Posterior vena cava (tissue), 2 donors: Measurements from ENCODE around the gene CERCAM. TPM values are rescaled to one million over a fixed set of nuclear protein-coding genes. Genes with fewer than 3 reads are reported as not detected.
"Not testable (repeated sequence)": the region's sequence is repeated elsewhere in the genome, so short reads cannot be mapped to it uniquely, and the experiment has no call there.

Experiments used
- DNase-seq: peaks from one replicate; pipeline ENCODE4 v3.0.0-alpha.2; 2020; ENCODE audit warnings: low spot score
- intact Hi-C, 2 donors: fragments of 100-400 bp; cut with DNase I; formaldehyde crosslinking; loops; one replicate each; pipeline versions ENCODE4 v1.14.1 to v1.14.2; 2022 to 2023
- total RNA-seq, 2 donors: library from RNA; stranded (reverse); fragmentation: NEBNext Ultra II Directional; extraction: Animal tissue kit (Norgen Biotek cat#: 25700); gene quantifications; one replicate each; pipeline ENCODE4 v1.2.1, GENCODE V29; 2021
- donor health status: DM: yes; HTN: yes; CAD: no.
- donor health status: DM: yes; HTN: yes; CAD: no.

Gene CERCAM
- total RNA-seq, 2 donors from 2014 or later, result 64.1 to 97.6 TPM

DNA sequence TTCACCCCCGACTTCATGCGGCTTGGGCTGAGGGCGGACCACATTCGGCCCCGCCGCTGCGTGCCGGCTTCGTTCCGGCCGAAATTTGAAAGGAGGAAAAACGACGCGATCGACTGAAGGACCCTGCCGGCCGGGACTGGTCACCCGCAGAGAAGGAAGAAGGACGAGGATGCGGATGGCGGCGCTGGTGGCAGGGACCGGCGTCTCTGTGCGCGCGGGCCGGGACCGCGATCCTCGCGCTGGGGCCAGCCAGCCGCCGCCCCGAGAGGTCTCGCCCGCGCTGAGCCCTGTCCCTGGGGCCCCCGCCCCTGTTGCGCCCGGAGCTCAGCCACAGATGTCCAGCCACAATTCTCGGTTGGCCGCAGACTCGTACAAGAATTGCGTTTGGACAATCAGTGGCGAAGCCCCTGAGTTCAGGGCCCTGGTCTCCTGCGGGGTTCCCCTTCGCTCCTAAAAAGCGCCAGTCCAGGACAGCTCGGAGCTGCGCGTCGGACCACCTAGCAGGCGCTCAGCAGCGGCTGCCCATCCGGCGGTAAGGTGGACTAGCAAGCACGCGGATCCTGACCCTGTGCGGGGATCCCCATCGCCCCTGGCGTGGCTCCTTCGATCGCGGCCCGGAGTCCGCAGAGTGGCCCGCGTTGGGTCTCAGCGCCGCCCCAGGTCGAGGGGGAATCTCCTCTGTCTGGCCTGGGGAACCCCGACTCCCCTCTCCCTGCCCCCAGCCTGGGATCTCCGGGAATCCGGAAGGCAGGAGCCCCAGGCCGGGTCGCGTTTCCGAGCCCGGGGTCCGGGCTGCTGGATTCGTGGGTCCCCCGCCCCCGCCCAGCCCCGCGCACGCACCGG, 28.1 kb upstream of the CERCAM start:
- DNase-seq, result no peak
- intact Hi-C loops, result no loop called here

GRCh38 chr9:128393145-128393775, 27.4 kb upstream of the CERCAM start:
- intact Hi-C loops, result no loop called here
- DNase-seq, result no peak

GRCh38 chr9:128393970-128394369, 26.7 kb upstream of the CERCAM start:
- no peak for DNase-seq
- intact Hi-C loops, result no loop called here

GRCh38 chr9:128394379-128395168, 26.1 kb upstream of the CERCAM start:
- intact Hi-C loops, result no loop called here
- DNase-seq, result no peak

GRCh38 chr9:128396970-128397613, 23.6 kb upstream of the CERCAM start:
- intact Hi-C loops, result no loop called here
- no peak for DNase-seq

GRCh38 chr9:128397831-128398230, 22.8 kb upstream of the CERCAM start:
- no peak for DNase-seq
- intact Hi-C loops, result loop anchor here in 1 of 2 donors (1.0 kb wide), 1 partner anchor 12 kb away; no protein-coding TSS in a partner anchor

DNA sequence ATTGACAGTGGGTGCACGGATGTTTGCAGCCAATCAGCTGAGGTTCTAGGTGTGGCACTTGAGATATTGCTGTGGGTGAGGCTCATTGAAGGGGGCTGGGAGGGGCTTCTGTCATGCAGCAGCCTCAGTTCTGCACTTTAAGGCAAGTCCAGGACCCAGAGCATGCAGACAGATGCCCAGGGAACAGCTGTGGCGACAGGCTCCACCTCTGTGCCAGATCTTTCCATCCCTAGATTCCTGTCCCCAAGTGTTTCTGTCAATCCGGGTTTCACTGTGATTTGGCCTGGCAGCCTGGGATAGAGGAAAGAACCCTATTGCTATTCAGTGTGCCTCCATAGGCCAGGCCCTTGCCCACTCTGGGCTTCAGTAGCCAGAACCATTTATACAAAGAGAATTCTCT, 20.8 kb upstream of the CERCAM start:
- no peak for DNase-seq
- intact Hi-C loops, result no loop called here

- no peak for DNase-seq
- intact Hi-C loops, result no loop called here
Observed at GRCh38 chr9:128404560-128404959, 16.1 kb upstream of the CERCAM start.

GRCh38 chr9:128405077-128405779, 15.4 kb upstream of the CERCAM start:
- no peak for DNase-seq
- intact Hi-C loops, result no loop called here

GRCh38 chr9:128405780-128406171, 14.9 kb upstream of the CERCAM start:
- no peak for DNase-seq

GRCh38 chr9:128406848-128407391, 13.7 kb upstream of the CERCAM start:
- intact Hi-C loops, result no loop called here
- DNase-seq, result no peak

More at GRCh38 chr9:128405780-128406171, 14.9 kb upstream of the CERCAM start:
- intact Hi-C loops, result no loop called here

DNA sequence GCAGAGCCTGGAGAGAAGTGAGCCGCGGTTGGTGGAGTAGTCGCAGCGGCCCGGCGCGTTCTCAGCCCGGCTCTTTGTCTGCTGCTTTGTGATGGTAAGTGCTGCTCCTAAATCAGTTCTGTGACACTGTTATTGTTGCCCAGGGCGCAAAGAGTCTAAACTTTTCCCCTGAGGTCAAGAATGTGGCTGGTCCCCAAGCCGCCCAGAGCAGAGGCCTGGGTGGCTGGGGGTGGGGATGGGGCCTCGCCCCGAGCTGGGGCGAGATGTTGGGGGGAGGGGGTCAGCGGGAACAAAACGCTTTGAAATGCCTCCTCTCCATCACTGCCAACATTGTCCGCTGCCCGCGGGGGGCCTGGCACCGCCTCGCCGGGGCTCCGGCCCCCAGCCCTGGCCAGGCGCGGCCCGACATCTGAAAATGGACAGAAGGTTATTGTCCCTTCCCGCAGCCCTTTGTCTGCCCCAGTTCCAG, 11.7 kb upstream of the CERCAM start:
- DNase-seq, result no peak
- intact Hi-C loops, result no loop called here

DNA sequence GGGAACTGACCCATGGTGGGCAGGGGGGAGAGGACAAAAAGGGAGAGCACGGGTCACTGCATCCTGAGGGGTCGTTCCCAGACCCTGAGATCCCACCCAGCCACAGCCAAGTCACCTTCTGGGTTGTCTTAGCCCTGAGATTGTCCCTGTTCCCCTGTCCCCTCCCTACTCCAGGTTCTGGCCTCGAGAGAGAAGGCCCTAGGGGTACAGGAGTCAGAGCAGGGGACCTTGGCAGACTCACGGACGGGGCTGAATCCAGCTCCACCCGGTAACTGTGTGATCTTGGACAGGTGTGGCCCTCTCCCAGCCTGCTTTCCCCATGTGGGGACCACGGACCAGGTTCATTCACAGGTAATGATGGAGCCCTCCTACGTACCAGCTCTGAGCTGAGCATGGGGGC, 11.2 kb upstream of the CERCAM start:
- intact Hi-C loops, result no loop called here
- no peak for DNase-seq

DNA sequence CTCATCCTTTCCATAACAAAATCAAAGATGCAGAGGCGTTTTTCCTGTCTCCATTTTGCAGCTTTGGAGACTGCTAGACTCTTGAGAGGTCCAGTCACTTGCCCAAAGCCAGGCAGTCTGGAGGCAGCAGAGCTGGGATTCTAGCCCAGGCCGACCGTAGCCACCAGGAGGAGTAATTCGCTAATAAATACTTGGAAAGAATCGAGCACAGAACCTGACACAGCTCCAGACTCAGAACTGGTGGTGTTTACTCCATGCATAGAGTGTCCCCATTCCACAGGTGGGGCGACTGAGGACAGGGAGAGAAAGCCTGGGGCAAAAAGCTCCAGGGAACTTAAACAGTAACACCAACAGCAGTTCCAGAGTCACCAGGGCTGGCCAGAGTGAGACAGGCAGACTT, 10.7 kb upstream of the CERCAM start:
- intact Hi-C loops, result no loop called here
- DNase-seq, result no peak

DNA sequence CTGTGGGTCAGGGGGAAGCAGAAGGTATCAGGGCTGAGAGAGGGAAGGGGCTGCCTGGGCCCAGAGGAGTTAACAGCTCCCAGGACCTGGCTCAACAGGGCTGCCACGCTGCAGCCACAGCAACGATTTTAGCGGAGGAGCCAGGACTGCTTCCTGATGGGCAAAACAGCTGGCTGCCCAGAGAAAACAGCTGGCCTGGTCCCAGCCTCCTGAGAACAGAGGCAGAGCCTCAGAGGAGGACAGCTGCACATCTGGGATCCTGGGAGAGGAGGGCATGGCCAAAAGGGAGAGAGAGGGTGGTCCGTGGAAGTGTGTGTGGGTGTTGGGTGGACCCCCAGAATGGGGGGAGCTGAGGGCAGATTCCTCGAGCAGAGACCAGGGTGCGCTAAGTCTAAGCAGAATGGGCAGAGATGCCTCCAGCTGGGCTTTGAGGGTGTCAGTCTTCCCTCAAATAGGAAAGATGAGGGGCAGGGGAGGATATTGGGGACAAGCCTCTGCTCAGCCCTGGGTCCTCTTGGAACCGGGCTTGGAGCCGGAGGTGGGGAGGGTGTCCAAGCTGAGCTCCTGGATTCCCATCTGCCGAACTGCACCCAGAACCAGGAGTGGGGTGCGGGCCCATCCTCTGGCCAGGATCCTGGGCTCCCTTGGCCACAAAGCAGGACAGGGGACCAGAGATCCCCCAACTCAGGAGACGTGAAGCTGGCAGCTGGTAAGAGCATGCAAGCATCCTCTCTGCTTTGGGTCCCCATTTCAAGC, 9.1 kb upstream of the CERCAM start:
- intact Hi-C loops, result no loop called here
- no peak for DNase-seq

- DNase-seq, result no peak
- intact Hi-C loops, result no loop called here
Observed at GRCh38 chr9:128412120-128412790, 8.4 kb upstream of the CERCAM start.

DNA sequence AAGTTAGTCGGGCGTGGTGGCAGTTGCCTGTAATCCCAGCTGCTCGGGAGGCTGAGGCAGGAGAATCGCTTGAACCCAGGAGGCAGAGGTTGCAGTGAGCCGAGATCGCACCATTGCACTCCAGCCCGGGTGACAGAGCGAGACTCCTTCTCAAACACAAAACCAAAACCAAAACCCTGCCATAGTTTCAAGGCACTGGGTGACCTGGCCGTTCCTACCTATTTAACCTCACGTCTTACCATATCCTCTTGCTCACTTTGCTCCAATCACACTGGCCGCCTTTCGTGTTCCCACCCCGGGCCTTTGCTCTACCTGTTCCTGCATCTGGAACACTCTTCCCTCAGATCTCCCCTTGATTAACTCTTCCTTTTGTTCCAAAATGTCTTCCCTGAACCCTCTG, 6.9 kb upstream of the CERCAM start:
- intact Hi-C loops, DNase-seq: not testable (repeated sequence)
